ENCODE results near the gene ZSWIM9. TPM values are rescaled to one million over a fixed set of nuclear protein-coding genes. Genes with fewer than 3 reads are reported as not detected.
"Not testable (repeated sequence)": the region's sequence is repeated elsewhere in the genome, so short reads cannot be mapped to it uniquely, and the experiment has no call there.

The ZSWIM9 gene
- total RNA-seq, 1 donor from 2014 or later, result 6.7 TPM

- Mint-ChIP-seq H3K4me1 (ENCODE audit: low read depth, unreplicated experiment) (no peaks in the 10 kb centered on the region), H3K4me3 (ENCODE audit: unreplicated experiment) (no peak overlapping the region), H3K36me3 (ENCODE audit: unreplicated experiment) (peaks cover 7% of the 10 kb centered on the region), H3K9me3 (ENCODE audit: unreplicated experiment) (no peaks in the 10 kb centered on the region), H3K27ac (ENCODE audit: unreplicated experiment) (no peak overlapping the region), H3K27me3 (ENCODE audit: unreplicated experiment) (no peaks in the 10 kb centered on the region)
- DNase-seq, result no peak
- TF ChIP-seq CTCF (IDR thresholded peaks at IDR 0.05; ENCODE audit: partially characterized antibody, unreplicated experiment), result no peak
Measured at GRCh38 chr19:48218997-48219396, 48.5 kb downstream of the ZSWIM9 start.

GRCh38 chr19:48220784-48221183, 50.3 kb downstream of the ZSWIM9 start:
- H3K27ac Mint-ChIP-seq (ENCODE audit: unreplicated experiment); H3K9me3 Mint-ChIP-seq (ENCODE audit: unreplicated experiment); H3K4me3 Mint-ChIP-seq (ENCODE audit: unreplicated experiment); H3K27me3 Mint-ChIP-seq (ENCODE audit: unreplicated experiment); H3K36me3 Mint-ChIP-seq (ENCODE audit: unreplicated experiment); DNase-seq; H3K4me1 Mint-ChIP-seq (ENCODE audit: low read depth, unreplicated experiment): not testable (repeated sequence)

GRCh38 chr19:48221628-48222027, 51.1 kb downstream of the ZSWIM9 start:
- H3K27me3 Mint-ChIP-seq (ENCODE audit: unreplicated experiment), result no peaks in the 10 kb centered on the region
- no peak for TF ChIP-seq CTCF (IDR thresholded peaks at IDR 0.05; ENCODE audit: partially characterized antibody, unreplicated experiment)

GRCh38 chr19:48230555-48231129, 60.2 kb downstream of the ZSWIM9 start:
- no peak overlapping the region for H3K27ac Mint-ChIP-seq (ENCODE audit: unreplicated experiment)
- TF ChIP-seq CTCF (IDR thresholded peaks at IDR 0.05; ENCODE audit: partially characterized antibody, unreplicated experiment), result no peak
- peaks cover 2% of the 10 kb centered on the region for H3K27me3 Mint-ChIP-seq (ENCODE audit: unreplicated experiment)
- no peaks in the 10 kb centered on the region for H3K9me3 Mint-ChIP-seq (ENCODE audit: unreplicated experiment)
- no peak for DNase-seq
- H3K4me3 Mint-ChIP-seq (ENCODE audit: unreplicated experiment), result no peak overlapping the region
- no peaks in the 10 kb centered on the region for H3K4me1 Mint-ChIP-seq (ENCODE audit: low read depth, unreplicated experiment)
- peaks cover 19% of the 10 kb centered on the region for H3K36me3 Mint-ChIP-seq (ENCODE audit: unreplicated experiment)

More at GRCh38 chr19:48221628-48222027, 51.1 kb downstream of the ZSWIM9 start:
- Mint-ChIP-seq H3K27ac (ENCODE audit: unreplicated experiment) (no peak overlapping the region), H3K9me3 (ENCODE audit: unreplicated experiment) (no peaks in the 10 kb centered on the region), H3K36me3 (ENCODE audit: unreplicated experiment) (no peaks in the 10 kb centered on the region), H3K4me3 (ENCODE audit: unreplicated experiment) (no peak overlapping the region), H3K4me1 (ENCODE audit: low read depth, unreplicated experiment) (no peaks in the 10 kb centered on the region)
- DNase-seq, result no peak

- no peaks in the 10 kb centered on the region for H3K9me3 Mint-ChIP-seq (ENCODE audit: unreplicated experiment)
- no peak for DNase-seq
- H3K27me3 Mint-ChIP-seq (ENCODE audit: unreplicated experiment), result peaks cover 3% of the 10 kb centered on the region
- no peaks in the 10 kb centered on the region for H3K4me1 Mint-ChIP-seq (ENCODE audit: low read depth, unreplicated experiment)
- no peak overlapping the region for H3K27ac Mint-ChIP-seq (ENCODE audit: unreplicated experiment)
- peaks cover 8% of the 10 kb centered on the region for H3K36me3 Mint-ChIP-seq (ENCODE audit: unreplicated experiment)
- H3K4me3 Mint-ChIP-seq (ENCODE audit: unreplicated experiment), result no peak overlapping the region
- no peak for TF ChIP-seq CTCF (IDR thresholded peaks at IDR 0.05; ENCODE audit: partially characterized antibody, unreplicated experiment)
Measured at GRCh38 chr19:48237057-48237456, 66.6 kb downstream of the ZSWIM9 start.
